Astrocyte of the cerebellum (primary cell): ENCODE measurements around the gene TGFBI.

Experiments used
- DNase-seq: peaks from one replicate; pipeline ENCODE4 v3.0.0-alpha.2; 2011; ENCODE audit warnings: low read depth
- H3K4me3 ChIP-seq: 2 replicates; pipeline ENCODE4 v1.5.1; 2011; ENCODE audit warnings: mild to moderate bottlenecking, low read depth, low read length, moderate library complexity
- in situ Hi-C: cut with HindIII; loops from 2 replicates; pipeline ENCODE4 v1.10.0; 2017; ENCODE audit warnings: low sequenced_read_pairs
- TF ChIP-seq, protein P1 (sequence below): IDR thresholded peaks from 2 replicates; pipeline ENCODE4 v1.5.1; 2012; ENCODE audit warnings: low read length, low read depth, moderate library complexity, mild to moderate bottlenecking; ENCODE audit errors: missing control alignments

The TGFBI gene

DNA sequence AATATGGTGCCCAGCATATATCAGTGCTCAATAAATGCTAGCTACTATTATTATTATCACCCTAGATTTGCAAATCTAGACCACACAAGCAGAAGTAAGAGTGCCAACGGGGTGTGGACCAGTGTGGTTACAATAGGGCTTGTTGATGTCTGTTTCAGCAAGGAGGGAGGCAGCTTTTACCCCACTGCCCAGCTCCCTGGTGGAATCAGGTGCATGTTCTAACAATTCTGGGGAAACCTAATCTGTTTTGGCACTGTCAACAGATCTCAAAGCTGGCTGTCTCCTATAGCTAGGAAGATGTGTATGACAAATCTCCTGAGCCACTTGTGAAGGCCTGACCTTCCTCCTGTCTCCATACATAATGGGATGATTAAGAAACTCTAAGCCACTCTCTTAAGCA, 5.7 kb downstream of the TGFBI start:
- TF ChIP-seq, protein P1, sequence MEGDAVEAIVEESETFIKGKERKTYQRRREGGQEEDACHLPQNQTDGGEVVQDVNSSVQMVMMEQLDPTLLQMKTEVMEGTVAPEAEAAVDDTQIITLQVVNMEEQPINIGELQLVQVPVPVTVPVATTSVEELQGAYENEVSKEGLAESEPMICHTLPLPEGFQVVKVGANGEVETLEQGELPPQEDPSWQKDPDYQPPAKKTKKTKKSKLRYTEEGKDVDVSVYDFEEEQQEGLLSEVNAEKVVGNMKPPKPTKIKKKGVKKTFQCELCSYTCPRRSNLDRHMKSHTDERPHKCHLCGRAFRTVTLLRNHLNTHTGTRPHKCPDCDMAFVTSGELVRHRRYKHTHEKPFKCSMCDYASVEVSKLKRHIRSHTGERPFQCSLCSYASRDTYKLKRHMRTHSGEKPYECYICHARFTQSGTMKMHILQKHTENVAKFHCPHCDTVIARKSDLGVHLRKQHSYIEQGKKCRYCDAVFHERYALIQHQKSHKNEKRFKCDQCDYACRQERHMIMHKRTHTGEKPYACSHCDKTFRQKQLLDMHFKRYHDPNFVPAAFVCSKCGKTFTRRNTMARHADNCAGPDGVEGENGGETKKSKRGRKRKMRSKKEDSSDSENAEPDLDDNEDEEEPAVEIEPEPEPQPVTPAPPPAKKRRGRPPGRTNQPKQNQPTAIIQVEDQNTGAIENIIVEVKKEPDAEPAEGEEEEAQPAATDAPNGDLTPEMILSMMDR: no peak
- in situ Hi-C loops: loop anchor here (5.0 kb wide), 1 partner anchor 92 kb away; no protein-coding TSS in a partner anchor
- H3K4me3 ChIP-seq: no peak overlapping the region
- DNase-seq: no peak

DNA sequence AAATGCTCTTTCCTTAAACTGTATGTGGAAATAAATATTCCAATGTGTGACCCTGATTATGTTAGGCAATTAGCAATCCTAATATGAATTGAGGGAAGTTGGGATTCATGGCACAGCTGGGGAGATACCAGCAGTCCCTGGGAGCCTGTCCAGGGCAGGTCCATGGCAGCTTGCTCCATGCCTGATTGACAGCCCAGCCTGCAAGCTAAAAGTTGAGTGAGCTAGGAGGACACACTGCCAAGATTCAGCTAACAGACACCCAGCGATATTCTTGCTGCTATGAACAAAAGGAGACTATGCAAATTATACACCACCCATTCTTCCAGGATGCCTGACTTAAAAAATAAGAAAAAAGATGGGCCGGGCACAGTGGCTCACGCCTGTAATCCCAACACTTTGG, 6.2 kb downstream of the TGFBI start:
- in situ Hi-C loops: loop anchor here (5.0 kb wide), 1 partner anchor 93 kb away; no protein-coding TSS in a partner anchor
- DNase-seq: no peak
- H3K4me3 ChIP-seq: no peak overlapping the region
- TF ChIP-seq, protein P1: no peak

DNA sequence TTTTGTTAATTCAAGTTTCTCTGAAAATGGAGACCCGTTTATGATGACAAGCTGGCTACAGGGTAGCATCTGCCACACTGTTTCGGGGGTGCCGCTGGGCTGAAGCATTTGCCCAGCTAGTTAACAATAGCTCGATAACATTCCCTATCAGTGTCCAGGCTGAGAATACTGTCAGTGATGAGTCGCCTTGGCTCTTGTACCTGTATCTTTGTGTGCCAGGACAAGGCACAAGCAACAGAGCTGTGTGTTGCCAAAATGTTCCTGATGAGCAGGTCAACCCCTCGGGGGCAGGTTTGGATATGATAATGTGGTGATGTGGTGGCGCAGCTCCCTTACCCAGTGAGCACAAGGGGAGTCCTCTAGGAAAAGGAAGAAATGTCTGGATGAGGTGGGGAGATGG, 7.0 kb downstream of the TGFBI start:
- H3K4me3 ChIP-seq: no peak overlapping the region
- in situ Hi-C loops: no loop called here
- TF ChIP-seq, protein P1: no peak
- no peak for DNase-seq

DNA sequence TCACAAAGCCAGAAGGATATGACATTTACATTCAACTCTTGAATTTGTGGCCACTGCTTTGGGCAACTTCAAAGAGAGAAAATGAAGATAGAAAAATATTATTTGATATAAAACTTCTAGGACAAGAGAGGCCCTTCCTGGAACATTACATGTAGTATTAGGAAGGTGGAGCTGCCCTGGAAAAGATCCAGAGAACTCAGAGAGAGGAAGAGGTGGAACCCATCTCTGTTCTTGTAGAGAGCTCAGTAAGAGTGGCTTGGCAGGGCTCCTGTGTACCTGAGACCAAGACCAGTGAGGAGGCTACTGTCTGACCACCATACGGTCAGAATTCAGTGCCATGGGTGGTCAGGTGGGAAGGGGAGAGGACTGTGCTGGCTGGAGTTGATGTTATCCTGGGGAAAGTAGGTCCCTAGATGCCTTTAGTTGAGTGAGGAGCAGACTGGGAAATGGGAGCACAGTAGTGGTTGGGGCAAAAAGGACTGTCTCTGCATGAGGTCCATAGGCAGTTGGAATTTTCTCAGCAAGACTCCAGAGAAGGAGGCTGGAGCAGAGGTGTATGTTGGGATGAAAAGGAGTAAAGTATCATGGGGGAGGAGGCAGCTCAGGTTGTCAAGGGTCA, 7.6 kb downstream of the TGFBI start:
- in situ Hi-C loops: no loop called here
- no peak overlapping the region for H3K4me3 ChIP-seq
- DNase-seq: no peak
- TF ChIP-seq, protein P1: no peak

DNA sequence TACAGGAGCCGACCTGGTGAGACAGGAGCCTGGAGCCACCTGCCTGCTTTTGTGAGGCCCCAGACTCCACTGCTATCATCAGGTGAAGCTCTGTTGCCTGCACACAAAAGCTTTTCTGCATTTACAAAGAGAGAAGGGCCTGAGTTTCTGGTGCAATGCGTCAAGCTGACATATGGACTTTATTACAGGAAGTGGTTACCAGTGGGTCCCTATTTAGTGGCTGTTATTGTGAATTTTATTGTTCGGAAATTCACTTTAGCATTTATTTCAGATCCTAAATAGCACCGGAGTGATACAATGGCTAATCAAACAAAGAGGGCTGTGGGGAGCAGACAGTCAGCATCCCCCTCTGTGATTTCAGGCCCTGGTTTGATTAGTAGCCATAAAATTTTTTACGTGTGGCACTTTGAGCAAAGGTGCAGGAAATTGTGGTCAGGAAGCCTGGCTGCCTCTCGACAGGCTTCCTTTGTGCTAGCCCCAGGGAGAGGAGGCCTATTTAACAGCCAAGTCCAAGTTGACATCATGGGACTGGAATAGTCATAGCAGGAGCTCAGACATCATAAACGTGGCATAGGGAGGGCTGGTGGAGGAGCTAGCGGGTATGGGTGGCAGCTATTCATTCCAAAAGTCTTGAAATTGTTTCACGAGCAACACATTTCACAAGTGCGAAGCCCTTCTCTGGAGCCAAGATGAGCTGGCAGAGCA, 8.4 kb downstream of the TGFBI start:
- TF ChIP-seq, protein P1: no peak
- DNase-seq: peak; percentile 80
- in situ Hi-C loops: no loop called here
- H3K4me3 ChIP-seq: no peak overlapping the region

DNA sequence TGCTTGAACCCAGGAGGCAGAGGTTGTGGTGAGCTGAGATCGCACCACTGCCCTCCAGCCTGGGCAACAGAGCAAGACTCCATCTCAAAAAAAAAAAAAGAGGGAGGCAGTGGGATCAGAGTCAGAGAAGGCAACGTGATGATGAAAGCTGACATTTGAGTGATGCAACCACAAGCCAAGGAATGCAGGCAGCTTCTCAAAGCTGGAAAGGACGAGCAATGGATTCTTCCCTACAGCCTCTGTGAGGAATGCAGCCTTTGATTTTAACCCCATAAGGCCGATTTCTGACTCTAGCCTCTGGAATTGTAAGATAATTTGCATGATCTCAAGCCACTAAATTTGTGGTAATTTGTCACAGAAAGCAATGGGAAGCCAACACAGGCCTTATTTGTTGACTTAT, 9.8 kb downstream of the TGFBI start:
- TF ChIP-seq, protein P1: no peak
- DNase-seq: peak; percentile 65
- in situ Hi-C loops: no loop called here
- no peak overlapping the region for H3K4me3 ChIP-seq
